Immature natural killer cell (primary cell): ENCODE data around the gene RSPH9. TPM values are rescaled to one million over a fixed set of nuclear protein-coding genes. Genes with fewer than 3 reads are reported as not detected.

Experiments
- DNase-seq, 3 donors: peaks; one replicate each; pipeline ENCODE4 v3.0.0; 2022; ENCODE audit warnings: mixed read lengths in 1 of 3
- H3K27ac Mint-ChIP-seq, 6 donors: one replicate each; pipeline ENCODE4 v1.8.0; 2020; ENCODE audit warnings: mixed read lengths in 6 of 6, mild to moderate bottlenecking in 5 of 6, inconsistent platforms in 4 of 6, moderate library complexity in 3 of 6
- H3K27me3 Mint-ChIP-seq, 3 donors: one replicate each; pipeline ENCODE4 v1.8.0; 2020 to 2021; ENCODE audit warnings: low read depth in 3 of 3, mild to moderate bottlenecking in 3 of 3, mixed read lengths in 3 of 3, moderate library complexity in 3 of 3, inconsistent platforms in 1 of 3
- H3K36me3 Mint-ChIP-seq, 3 donors: one replicate each; pipeline ENCODE4 v1.8.0; 2020; ENCODE audit warnings: mixed read lengths in 3 of 3, inconsistent platforms in 2 of 3, mild to moderate bottlenecking in 2 of 3
- H3K4me1 Mint-ChIP-seq, 2 donors: one replicate each; pipeline ENCODE4 v1.8.0; 2020; ENCODE audit warnings: inconsistent platforms in 2 of 2, mild to moderate bottlenecking in 2 of 2, mixed read lengths in 2 of 2, moderate library complexity in 1 of 2
- H3K4me3 Mint-ChIP-seq, 5 donors: one replicate each; pipeline ENCODE4 v1.8.0; 2020; ENCODE audit warnings: mild to moderate bottlenecking in 5 of 5, mixed read lengths in 5 of 5, inconsistent platforms in 3 of 5, moderate library complexity in 3 of 5
- H3K9me3 Mint-ChIP-seq, 6 donors: one replicate each; pipeline ENCODE4 v1.8.0; 2020; ENCODE audit warnings: mild to moderate bottlenecking in 6 of 6, mixed read lengths in 6 of 6, inconsistent platforms in 4 of 6, moderate library complexity in 3 of 6
- polyA plus RNA-seq, 3 donors: library from polyadenylated mRNA; unstranded; fragments of 300-500 nt; fragmentation: Illumina TruSeq; gene quantifications; one replicate each; pipeline ENCODE4 v1.2.3, GENCODE V29; 2021

RSPH9 gene
- polyA plus RNA-seq, 3 donors from 2014 or later: 0.55 to 0.86 (median 0.76) TPM

DNA sequence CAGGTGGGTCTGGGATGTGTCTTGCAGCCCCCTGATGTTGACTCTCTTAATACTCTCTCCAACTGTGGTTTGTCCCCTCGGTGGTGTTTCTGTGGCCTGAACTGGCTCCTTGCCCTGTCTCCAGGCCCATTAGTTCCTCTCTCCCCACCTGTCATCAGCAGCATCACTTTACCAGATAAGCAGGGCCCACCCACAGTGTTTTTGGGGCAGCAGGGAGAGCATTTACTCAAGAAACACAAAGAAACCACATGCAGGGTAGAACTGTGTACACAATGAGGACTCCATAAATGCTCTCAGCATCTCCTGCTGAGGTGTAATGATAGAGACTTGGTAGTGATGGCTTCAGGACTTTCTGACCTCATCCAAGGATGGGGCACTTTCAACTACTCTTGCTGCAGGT is 62.9 kb downstream of the RSPH9 start:
- Mint-ChIP-seq H3K36me3 (no peaks in the 10 kb centered on the region), H3K4me1 (no peaks in the 10 kb centered on the region), H3K27me3 (peaks cover 0 to 15% (median 10%) of the 10 kb centered on the region in 3 donors), H3K27ac (no peak overlapping the region), H3K9me3 (no peaks in the 10 kb centered on the region), H3K4me3 (no peak overlapping the region)
- no peak for DNase-seq

DNA sequence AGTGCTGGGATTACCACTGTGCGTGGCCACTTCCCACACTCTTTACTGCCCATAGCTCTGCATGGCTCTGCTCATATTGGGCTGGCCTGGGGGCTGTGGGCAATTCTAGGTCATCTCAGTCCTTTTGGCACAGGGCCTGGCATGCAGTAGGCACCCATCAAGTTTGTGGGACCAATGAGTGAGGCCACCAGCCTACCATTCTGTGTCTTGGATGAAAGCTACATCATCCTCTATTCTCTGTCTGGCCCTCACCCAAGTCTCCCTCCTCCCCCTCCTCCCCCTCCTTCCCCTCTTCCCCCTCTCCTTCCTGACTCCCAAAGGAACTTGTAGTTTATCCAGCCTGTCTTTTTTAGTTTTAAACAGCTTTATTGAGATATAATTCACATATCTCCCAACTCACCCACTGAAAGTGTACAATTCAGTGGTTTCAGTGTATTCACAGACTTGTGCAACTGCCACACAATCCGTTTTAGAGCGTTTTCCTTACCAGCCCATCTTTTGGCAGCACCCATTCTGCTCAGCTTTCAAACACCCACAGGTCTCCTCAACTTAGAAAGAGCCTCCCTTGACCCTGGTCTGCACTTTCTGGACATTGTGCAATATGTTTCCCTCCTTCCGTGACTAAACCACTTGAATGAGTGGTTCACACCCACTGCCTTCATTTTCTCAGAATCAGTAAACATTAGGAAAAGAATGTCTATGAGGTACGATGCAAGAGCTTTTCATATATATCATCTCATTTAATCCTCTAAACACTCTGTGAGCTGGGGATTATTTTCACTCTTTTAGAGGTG is 64.2 kb downstream of the RSPH9 start:
- H3K27me3 Mint-ChIP-seq: peaks cover 0 to 14% (median 10%) of the 10 kb centered on the region in 3 donors
- H3K27ac Mint-ChIP-seq: no peak overlapping the region
- H3K4me1 Mint-ChIP-seq: no peaks in the 10 kb centered on the region

DNA sequence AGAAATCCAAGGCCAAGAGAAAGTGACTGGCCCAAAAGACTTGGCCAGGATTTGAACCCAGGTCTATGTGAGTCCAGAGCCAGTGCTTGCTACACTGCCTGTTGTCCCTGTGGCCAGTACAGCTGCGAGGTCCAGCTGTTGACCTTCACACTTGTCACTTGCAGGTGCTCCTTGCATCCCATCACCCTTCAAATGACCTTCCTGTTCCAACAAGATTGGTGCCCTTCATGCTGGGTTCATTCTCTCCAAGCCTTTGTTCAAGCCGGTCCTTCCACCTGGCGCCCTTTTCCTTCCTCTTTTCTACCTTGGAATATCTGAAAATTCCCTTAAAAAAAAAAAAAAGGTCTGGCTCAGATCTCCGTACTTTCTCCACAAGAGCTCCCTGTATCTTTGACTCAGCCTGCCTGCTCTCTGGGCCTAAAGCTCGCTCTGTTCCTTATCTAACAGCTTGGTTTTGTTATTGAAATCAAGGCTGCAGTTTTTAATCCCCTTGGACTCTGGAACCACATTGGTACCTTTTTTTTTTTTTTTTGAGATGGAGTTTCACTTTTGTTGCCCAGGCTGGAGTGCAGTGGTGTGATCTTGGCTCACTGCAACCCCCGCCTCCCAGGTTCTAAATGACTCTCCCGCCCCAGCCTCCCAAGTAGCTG is 64.9 kb downstream of the RSPH9 start:
- Mint-ChIP-seq H3K9me3 (no peaks in the 10 kb centered on the region), H3K4me3 (no peak overlapping the region), H3K27ac (no peak overlapping the region), H3K27me3 (peaks cover 0 to 12% (median 10%) of the 10 kb centered on the region in 3 donors), H3K4me1 (no peaks in the 10 kb centered on the region), H3K36me3 (no peaks in the 10 kb centered on the region)
- DNase-seq: no peak

More for the DNA sequence above, 64.2 kb downstream of the RSPH9 start:
- Mint-ChIP-seq H3K36me3 (no peaks in the 10 kb centered on the region), H3K4me3 (no peak overlapping the region), H3K9me3 (no peaks in the 10 kb centered on the region)
- DNase-seq: no peak

DNA sequence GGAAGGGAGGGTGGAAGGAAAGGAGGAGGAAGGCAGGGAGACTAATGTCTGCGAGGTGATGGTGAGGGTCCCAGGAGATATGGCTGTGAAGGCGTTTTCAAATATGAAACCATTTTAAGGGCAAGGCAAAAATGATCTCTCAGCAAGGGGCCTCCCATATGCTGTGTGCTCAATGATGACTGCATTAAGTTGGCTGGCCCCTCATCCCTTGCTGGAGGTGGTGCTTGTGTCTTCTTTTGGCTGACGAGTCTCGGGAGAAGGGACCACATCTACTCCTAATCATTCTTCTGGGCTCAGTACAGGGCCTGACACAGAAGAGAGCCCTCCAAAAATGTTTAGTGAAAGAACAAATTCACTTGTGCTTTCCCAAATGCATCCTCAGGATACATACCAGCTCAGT is 65.7 kb downstream of the RSPH9 start:
- Mint-ChIP-seq H3K4me3 (no peak overlapping the region), H3K27me3 (peaks cover under 1 to 14% (median 10%) of the 10 kb centered on the region in 3 donors), H3K36me3 (no peaks in the 10 kb centered on the region), H3K27ac (no peak overlapping the region), H3K9me3 (no peaks in the 10 kb centered on the region), H3K4me1 (no peaks in the 10 kb centered on the region)
- DNase-seq: no peak

DNA sequence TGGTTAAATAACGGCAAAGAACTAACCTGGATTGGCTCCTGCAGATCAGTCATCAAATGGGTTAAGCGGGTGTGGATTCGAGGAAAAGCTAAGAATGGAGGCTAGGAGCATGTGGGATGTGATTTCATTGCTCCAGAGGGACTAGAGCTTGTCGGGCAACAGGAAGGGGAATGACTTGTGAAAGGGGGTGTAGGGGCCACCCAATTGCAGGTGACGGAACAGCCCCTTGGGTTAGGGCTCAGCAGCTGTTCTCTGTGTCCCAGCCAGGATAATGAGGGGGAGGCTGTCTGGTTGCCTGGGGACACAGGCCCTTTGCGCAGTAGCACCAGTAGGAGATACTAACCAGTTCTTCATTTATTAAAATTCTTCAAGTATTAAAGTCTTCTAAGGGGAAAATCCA is 67.7 kb downstream of the RSPH9 start:
- H3K36me3 Mint-ChIP-seq: no peaks in the 10 kb centered on the region
- no peak for DNase-seq
- H3K4me1 Mint-ChIP-seq: no peaks in the 10 kb centered on the region
- H3K9me3 Mint-ChIP-seq: no peaks in the 10 kb centered on the region
- no peak overlapping the region for H3K4me3 Mint-ChIP-seq
- H3K27ac Mint-ChIP-seq: no peak overlapping the region
- H3K27me3 Mint-ChIP-seq: peaks cover 1 to 15% (median 4%) of the 10 kb centered on the region in 3 donors

DNA sequence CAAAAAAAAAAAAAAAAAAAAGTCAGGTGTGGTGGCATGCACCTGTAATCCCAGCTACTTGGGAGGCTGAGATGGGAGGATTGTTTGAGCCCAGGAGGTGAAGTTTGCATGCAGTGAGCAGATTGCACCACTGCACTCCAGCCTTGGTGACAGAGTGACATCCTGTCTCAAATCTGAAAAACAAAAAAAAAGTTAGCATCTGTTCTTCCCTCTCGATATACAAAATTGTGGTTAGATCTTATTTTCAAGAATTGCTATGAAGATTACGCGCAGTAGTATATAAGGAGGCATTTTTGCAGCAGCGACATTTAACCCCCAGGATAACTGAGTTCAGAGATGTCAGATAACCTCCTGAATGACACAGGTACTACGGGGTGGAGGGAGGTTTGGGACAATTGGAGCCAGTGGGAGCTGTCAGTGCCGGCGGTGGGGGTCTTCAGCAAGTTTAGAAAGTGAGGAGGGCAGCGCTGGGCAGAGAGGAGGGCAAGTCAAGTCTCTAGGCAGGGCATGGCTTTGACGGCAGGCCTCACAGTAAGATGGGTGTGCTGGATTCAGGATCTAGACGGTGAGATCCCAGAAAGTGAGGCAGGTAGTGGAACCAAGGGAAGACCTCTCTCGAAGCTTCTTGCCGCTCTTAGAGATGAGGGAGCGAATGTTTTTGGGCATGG is 68.9 kb downstream of the RSPH9 start:
- no peak overlapping the region for H3K27ac Mint-ChIP-seq

DNA sequence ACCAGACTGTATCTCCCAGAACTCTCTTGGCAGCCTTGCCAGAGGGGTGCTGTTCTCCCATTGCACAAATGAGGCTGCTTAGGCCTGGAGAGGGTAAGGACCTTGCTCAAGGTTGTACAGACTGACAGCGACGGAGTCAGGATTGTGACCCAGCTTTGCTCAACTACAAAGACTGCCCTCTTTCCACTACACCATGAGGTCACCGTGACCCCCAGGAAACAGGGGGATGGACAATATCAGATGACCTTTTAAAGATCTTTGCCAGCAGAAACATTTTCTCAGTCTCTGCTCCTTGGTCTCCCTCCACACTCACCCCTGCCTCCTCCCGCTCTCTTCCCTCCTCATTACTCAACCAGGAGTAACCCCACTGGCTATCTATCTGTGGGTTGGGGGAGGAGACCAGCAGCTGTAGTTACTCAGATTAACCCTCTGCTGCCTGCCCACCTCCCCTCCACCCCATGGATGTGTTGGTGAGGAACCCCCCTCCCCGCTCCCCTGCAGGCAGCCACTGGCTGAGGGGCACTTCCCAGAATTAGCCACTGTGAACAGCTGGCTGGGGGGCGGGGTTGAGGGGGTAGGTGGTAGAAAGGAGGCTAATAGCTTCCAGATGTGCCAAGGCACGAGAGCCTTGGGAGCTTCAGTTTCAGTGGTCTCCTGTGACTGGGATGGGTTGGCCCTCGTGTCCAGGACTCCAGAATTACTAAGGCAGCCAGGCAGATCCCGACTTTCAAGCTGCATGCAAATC is 69.6 kb downstream of the RSPH9 start:
- Mint-ChIP-seq H3K27me3 (peaks cover 1 to 12% (median 3%) of the 10 kb centered on the region in 3 donors), H3K27ac (no peak overlapping the region)

More for the DNA sequence above, 68.9 kb downstream of the RSPH9 start:
- no peaks in the 10 kb centered on the region for H3K4me1 Mint-ChIP-seq
- no peaks in the 10 kb centered on the region for H3K9me3 Mint-ChIP-seq
- H3K36me3 Mint-ChIP-seq: no peaks in the 10 kb centered on the region
- no peak overlapping the region for H3K4me3 Mint-ChIP-seq
- peaks cover 1 to 12% (median 6%) of the 10 kb centered on the region in 3 donors for H3K27me3 Mint-ChIP-seq
- DNase-seq: no peak

DNA sequence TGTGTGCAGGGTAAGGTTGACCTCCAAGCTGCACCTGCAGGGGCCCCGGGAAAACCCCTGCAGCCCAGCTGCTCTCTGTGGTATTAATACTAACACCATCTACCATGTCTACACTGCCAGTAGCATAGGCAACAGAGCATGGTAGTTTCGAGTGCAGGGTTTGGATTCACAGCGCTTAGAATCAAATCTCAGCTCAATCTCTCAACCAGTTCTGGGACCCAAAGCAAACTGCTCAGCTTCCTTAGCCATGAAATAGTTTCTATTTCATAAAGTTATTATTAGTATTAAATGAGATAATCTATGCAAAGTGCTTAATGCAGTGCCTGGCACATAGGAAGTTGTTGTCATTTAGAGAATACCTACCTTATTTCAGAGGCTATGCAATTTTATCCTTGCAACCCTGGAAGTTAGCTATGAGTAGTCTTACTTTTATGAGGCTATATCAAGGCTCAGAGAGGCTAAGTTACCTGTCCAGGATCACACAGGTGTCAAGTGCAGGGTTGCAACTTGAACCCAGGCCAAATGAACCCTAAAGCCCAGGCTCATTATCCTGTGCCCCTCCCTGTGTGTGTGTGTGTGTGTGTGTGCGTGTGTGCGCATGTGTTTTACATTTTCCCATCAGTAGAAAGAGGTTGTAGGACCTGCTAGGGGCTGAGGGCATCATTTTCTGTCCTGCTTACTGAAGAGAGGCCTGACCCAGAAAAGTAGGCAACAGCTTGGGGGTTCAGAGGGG is 70.4 kb downstream of the RSPH9 start:
- H3K36me3 Mint-ChIP-seq: no peaks in the 10 kb centered on the region
- no peaks in the 10 kb centered on the region for H3K9me3 Mint-ChIP-seq
- peaks cover 1 to 12% (median 3%) of the 10 kb centered on the region in 3 donors for H3K27me3 Mint-ChIP-seq
- DNase-seq: no peak
- H3K4me1 Mint-ChIP-seq: no peaks in the 10 kb centered on the region
- H3K27ac Mint-ChIP-seq: no peak overlapping the region
- H3K4me3 Mint-ChIP-seq: no peak overlapping the region

More for the DNA sequence above, 69.6 kb downstream of the RSPH9 start:
- no peaks in the 10 kb centered on the region for H3K36me3 Mint-ChIP-seq
- H3K4me1 Mint-ChIP-seq: no peaks in the 10 kb centered on the region
- H3K9me3 Mint-ChIP-seq: no peaks in the 10 kb centered on the region
- H3K4me3 Mint-ChIP-seq: no peak overlapping the region
- no peak for DNase-seq

DNA sequence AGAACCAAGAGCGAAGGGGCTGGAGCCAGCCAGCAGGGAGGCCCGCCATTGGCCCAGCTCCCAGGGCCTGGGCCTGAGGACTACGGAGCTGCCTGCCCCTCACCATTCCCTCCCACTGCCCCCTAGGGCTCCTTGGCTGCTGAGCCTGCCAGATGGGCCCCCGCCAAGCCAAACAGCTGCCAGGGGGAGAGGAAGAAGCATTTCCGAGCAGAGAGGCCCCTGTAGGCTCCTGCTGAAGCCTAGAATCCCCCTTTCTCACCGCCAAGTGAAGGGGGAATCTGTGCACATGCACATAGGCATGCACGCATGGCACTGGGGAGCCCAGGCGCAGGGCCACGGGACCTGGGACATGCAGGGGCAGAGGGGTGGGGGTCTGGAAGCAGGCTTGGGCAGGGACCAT is 71.3 kb downstream of the RSPH9 start:
- Mint-ChIP-seq H3K4me3 (no peak overlapping the region), H3K9me3 (no peaks in the 10 kb centered on the region), H3K27ac (no peak overlapping the region), H3K4me1 (no peaks in the 10 kb centered on the region), H3K36me3 (no peaks in the 10 kb centered on the region), H3K27me3 (peaks cover 3 to 10% (median 5%) of the 10 kb centered on the region in 3 donors)
- no peak for DNase-seq

DNA sequence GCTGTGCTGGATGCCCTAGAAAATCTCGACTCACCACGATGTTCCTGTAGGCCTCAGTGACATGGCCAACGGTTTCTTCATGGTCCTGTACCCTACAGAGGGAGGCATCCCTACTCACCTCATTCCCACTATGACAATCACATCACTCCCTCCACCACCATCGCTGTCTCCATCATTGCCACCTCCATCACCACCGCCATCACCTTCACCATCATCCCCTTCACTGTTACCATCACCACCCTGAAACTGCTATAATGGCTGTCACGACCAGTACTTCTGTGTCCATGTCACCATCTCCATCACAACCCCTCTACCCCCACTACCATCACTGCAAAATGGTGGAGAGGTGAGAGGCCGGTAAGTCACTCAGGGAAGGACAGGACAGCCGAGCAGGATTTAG is 72.6 kb downstream of the RSPH9 start:
- no peak for DNase-seq
- Mint-ChIP-seq H3K36me3 (no peaks in the 10 kb centered on the region), H3K27ac (no peak overlapping the region), H3K27me3 (peaks cover 1 to 10% (median 7%) of the 10 kb centered on the region in 3 donors), H3K9me3 (no peaks in the 10 kb centered on the region), H3K4me3 (no peak overlapping the region), H3K4me1 (no peaks in the 10 kb centered on the region)

DNA sequence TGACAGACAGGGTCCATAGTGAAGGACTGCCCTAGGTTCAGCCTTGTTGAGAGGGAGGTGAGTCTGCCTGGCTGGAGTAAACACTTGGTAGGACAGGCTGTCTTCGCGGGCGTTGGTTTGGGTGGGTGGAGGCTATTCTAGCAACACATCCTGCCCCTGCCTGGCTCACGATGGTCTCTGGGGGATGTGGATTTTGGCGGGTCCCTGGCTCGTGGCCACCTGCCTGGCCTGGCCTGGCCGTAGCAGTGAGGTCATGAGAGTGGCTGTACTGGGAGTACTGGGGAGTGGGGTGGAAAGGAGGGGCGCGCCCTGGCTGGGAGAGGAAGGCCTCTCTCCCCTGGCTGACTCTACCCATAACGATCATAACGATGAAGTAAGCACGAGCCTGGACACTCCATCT is 73.0 kb downstream of the RSPH9 start:
- H3K9me3 Mint-ChIP-seq: no peaks in the 10 kb centered on the region
- peaks cover 1 to 10% (median 7%) of the 10 kb centered on the region in 3 donors for H3K27me3 Mint-ChIP-seq
- DNase-seq: no peak
- H3K4me3 Mint-ChIP-seq: no peak overlapping the region
- no peaks in the 10 kb centered on the region for H3K4me1 Mint-ChIP-seq
- no peaks in the 10 kb centered on the region for H3K36me3 Mint-ChIP-seq
- no peak overlapping the region for H3K27ac Mint-ChIP-seq

DNA sequence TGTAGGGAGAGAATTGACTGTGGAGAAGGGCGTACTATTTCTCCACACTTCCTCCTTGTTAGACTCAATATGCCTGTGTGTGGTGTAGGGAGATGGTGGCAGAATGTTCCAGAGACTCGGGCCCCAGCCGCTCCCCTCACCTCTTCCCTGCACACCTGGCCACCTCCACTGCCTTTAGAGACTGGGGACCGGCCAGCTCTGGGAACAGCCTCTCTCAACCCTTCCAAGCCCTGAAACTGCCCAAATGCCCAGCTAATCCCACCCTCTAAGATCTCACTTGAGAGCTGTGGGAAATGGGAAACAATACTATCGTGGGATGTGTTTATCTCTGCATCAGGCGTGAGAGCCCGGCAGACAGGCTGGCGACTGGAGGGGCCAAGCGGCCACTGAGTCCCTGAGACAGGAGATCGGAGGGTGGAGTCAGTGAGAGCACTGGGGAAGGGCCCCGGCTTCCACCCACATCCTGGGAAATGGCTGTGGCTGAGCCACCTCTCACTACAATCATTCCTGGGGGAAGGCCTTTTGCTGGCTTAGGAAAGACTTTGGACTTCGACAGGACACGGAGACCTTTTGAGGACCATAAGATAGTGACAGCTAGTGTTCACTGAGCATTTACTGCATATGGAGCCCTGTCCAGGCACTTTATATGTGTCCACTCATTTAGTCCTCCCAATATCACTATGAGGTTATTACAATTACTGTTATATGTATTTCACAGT is 73.7 kb downstream of the RSPH9 start:
- no peaks in the 10 kb centered on the region for H3K36me3 Mint-ChIP-seq
- H3K27ac Mint-ChIP-seq: no peak overlapping the region
- H3K4me1 Mint-ChIP-seq: no peaks in the 10 kb centered on the region
- H3K27me3 Mint-ChIP-seq: peaks cover 1 to 10% (median 7%) of the 10 kb centered on the region in 3 donors
- no peak for DNase-seq
- no peaks in the 10 kb centered on the region for H3K9me3 Mint-ChIP-seq
- H3K4me3 Mint-ChIP-seq: no peak overlapping the region

DNA sequence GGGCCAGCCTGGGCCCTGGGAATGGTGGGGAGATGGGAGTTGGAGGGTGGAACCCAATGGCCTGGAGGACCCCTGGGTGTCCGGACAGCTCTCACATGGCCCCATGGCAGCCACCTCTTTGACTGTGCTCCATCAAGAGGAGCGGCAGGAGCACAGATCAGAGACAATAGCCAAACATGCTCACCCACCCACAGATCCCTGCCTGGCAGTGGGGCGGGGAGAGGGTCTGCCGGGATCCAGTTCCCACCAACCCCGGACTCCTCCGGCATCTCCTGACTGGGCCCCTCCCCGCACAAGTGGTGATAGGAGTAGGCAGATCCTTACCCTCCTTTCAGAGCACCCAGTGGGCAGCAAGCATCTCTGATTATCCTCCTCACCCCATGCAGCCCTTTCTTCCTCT is 74.7 kb downstream of the RSPH9 start:
- peaks cover 1 to 10% (median 7%) of the 10 kb centered on the region in 3 donors for H3K27me3 Mint-ChIP-seq
- no peak overlapping the region for H3K4me3 Mint-ChIP-seq
- no peaks in the 10 kb centered on the region for H3K9me3 Mint-ChIP-seq
- H3K27ac Mint-ChIP-seq: no peak overlapping the region
- no peak for DNase-seq
- H3K4me1 Mint-ChIP-seq: peaks cover 4 to 9% of the 10 kb centered on the region in 2 donors
- H3K36me3 Mint-ChIP-seq: no peaks in the 10 kb centered on the region
